Measurements from ENCODE around the gene TSPAN3.
A peak's percentile ranks its signal among the peaks of the same experiment; 100 is the strongest.

The TSPAN3 gene

GRCh38 chr15:77017091-77017660 is 53.7 kb downstream of the TSPAN3 start:
- DNase-seq (ENCODE audit: low read depth, low spot score), result no peak
- H3K4me3 ChIP-seq (ENCODE audit: low read length), result no peak overlapping the region

- DNase-seq (ENCODE audit: low read depth, low spot score), result no peak
- no peak overlapping the region for H3K4me3 ChIP-seq (ENCODE audit: low read length)
These were observed 54.6 kb downstream of the TSPAN3 start for GRCh38 chr15:77016321-77016695.

- no peak overlapping the region for H3K4me3 ChIP-seq (ENCODE audit: low read length)
- DNase-seq (ENCODE audit: low read depth, low spot score), result no peak
These were observed 55.1 kb downstream of the TSPAN3 start for GRCh38 chr15:77015646-77016320.

GRCh38 chr15:77014132-77015081 is 56.5 kb downstream of the TSPAN3 start:
- DNase-seq (ENCODE audit: low read depth, low spot score), result no peak
- H3K4me3 ChIP-seq (ENCODE audit: low read length), result no peak overlapping the region

GRCh38 chr15:77013776-77014131 is 57.2 kb downstream of the TSPAN3 start:
- no peak for DNase-seq (ENCODE audit: low read depth, low spot score)
- no peak overlapping the region for H3K4me3 ChIP-seq (ENCODE audit: low read length)

GRCh38 chr15:77012868-77013267 is 58.0 kb downstream of the TSPAN3 start:
- DNase-seq (ENCODE audit: low read depth, low spot score), result peak; percentile 40
- no peak overlapping the region for H3K4me3 ChIP-seq (ENCODE audit: low read length)

GRCh38 chr15:77012117-77012712 is 58.7 kb downstream of the TSPAN3 start:
- no peak overlapping the region for H3K4me3 ChIP-seq (ENCODE audit: low read length)
- DNase-seq (ENCODE audit: low read depth, low spot score), result no peak

- H3K4me3 ChIP-seq (ENCODE audit: low read length), result no peak overlapping the region
- DNase-seq (ENCODE audit: low read depth, low spot score), result no peak
These were observed 60.1 kb downstream of the TSPAN3 start for GRCh38 chr15:77010857-77011256.

GRCh38 chr15:77010312-77010686 is 60.6 kb downstream of the TSPAN3 start:
- H3K4me3 ChIP-seq (ENCODE audit: low read length), result no peak overlapping the region
- DNase-seq (ENCODE audit: low read depth, low spot score), result no peak

- no peak for DNase-seq (ENCODE audit: low read depth, low spot score)
These were observed 61.1 kb downstream of the TSPAN3 start for GRCh38 chr15:77009646-77010311.

GRCh38 chr15:77009176-77009575 is 61.7 kb downstream of the TSPAN3 start:
- no peak overlapping the region for H3K4me3 ChIP-seq (ENCODE audit: low read length)
- no peak for DNase-seq (ENCODE audit: low read depth, low spot score)

More at GRCh38 chr15:77009646-77010311, 61.1 kb downstream of the TSPAN3 start:
- H3K4me3 ChIP-seq (ENCODE audit: low read length), result no peak overlapping the region

GRCh38 chr15:77004189-77004588 is 66.7 kb downstream of the TSPAN3 start:
- no peak for DNase-seq (ENCODE audit: low read depth, low spot score)
- H3K4me3 ChIP-seq (ENCODE audit: low read length), result no peak overlapping the region

GRCh38 chr15:77002954-77003912 is 67.7 kb downstream of the TSPAN3 start:
- H3K4me3 ChIP-seq (ENCODE audit: low read length), result no peak overlapping the region

GRCh38 chr15:77002436-77002835 is 68.5 kb downstream of the TSPAN3 start:
- H3K4me3 ChIP-seq (ENCODE audit: low read length), result no peak overlapping the region
- no peak for DNase-seq (ENCODE audit: low read depth, low spot score)

More at GRCh38 chr15:77002954-77003912, 67.7 kb downstream of the TSPAN3 start:
- peak; percentile 82 for DNase-seq (ENCODE audit: low read depth, low spot score)

- no peak for DNase-seq (ENCODE audit: low read depth, low spot score)
- no peak overlapping the region for H3K4me3 ChIP-seq (ENCODE audit: low read length)
These were observed 68.9 kb downstream of the TSPAN3 start for GRCh38 chr15:77001966-77002365.

GRCh38 chr15:77001351-77001750 is 69.6 kb downstream of the TSPAN3 start:
- DNase-seq (ENCODE audit: low read depth, low spot score), result no peak
- H3K4me3 ChIP-seq (ENCODE audit: low read length), result no peak overlapping the region

GRCh38 chr15:76999996-77000395 is 70.9 kb downstream of the TSPAN3 start:
- DNase-seq (ENCODE audit: low read depth, low spot score), result no peak
- H3K4me3 ChIP-seq (ENCODE audit: low read length), result no peak overlapping the region

- H3K4me3 ChIP-seq (ENCODE audit: low read length), result no peak overlapping the region
- peak; percentile 15 for DNase-seq (ENCODE audit: low read depth, low spot score)
These were observed 72.1 kb downstream of the TSPAN3 start for GRCh38 chr15:76998663-76999285.

Data from Jurkat, Clone E6-1 (cell line).